ENCODE results near the gene NAP1L4.

Gene NAP1L4

DNA sequence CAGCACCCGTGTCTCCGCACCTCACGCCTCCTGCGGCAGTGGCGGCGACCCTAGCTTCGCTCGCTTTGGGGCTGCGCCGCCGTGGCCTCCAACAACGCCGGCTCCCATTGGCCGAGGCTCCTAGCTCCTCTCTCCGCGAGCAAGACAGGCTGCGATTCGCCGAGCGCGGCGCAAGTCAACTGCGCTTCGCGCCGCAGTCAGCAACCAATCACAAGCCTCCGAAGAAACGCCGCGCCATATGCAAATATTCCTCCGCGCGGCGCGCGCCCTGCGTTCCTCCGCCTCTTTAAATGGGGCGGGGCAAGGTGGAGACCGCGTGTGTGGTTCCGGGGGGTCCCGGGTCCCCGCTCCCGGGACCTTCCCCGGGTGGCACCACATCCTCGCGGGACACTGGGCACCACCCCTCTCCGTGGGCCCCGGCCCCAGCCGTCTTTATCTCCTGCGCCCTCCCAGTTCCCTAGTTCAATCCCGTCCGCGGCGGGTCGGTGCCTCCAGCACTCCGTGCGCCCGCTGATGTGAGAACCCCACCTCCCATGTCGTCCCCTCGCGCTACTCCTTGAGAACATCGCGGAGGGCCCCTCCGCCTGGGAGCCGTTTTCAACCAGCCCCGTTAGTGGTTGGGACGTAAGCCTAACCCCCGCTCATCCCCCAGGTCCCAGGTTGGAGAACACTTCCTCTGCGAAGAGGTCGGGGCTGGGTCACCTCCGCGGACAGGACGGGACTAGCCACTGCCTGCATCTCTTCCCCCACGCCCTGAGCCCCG lies at the start of gene NAP1L4:
TSS of gene NAP1L4 (minus strand) at position 96 of the 763 bp plus-strand sequence. CDS start 13,109 bp downstream, outside the sequence.
- peak; percentile 98 for DNase-seq (ENCODE audit: low read depth)

DNA sequence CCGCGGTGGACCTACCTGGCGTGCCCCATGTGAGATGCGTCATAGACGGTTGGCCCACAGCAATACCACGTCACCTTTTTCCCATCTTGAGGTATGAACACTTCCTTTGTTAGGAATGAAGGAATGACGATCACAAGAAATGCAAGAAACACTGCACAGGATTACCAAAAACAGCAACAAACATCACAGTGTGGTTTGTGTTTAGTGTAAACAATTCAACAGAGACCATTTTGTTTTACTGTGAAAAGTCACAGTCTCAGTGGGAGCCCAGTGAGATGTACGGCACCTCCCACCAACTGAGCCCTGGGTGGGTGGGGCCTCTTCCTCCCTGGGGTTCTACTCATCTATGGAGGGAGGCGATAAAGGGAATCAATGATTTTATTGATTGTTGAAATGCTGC lies 48.8 kb upstream of the NAP1L4 start:
- DNase-seq (ENCODE audit: low read depth): no peak

- no peak for DNase-seq (ENCODE audit: low read depth)
Observed at GRCh38 chr11:3037945-3038271, 45.8 kb upstream of the NAP1L4 start.

- DNase-seq (ENCODE audit: low read depth): peak; percentile 69
Observed at GRCh38 chr11:3037040-3037944, 45.2 kb upstream of the NAP1L4 start.

GRCh38 chr11:3036419-3036818 lies 44.3 kb upstream of the NAP1L4 start:
- DNase-seq (ENCODE audit: low read depth): no peak

GRCh38 chr11:3035333-3035732 lies 43.2 kb upstream of the NAP1L4 start:
- no peak for DNase-seq (ENCODE audit: low read depth)

- DNase-seq (ENCODE audit: low read depth): no peak
Observed at GRCh38 chr11:3030289-3031070, 38.4 kb upstream of the NAP1L4 start.

DNA sequence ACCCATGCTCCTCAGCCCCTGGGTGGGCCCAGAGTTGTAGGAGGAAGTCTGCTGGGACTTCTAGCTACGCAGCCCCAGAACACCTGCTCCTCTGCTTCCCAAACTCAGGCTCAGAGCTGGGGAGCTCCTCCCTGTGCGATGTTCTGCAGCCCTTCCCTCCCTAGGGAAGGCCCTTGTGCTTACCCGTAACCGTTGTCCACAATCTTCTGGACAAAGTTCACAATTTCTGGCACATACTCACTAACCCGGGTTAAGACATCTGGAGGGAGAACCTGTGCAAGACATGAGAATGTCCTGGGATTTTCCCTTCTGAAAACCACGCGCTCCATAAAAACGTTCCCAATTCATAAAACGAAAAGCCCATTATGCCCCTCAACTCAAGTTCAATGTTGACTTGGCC lies 36.7 kb upstream of the NAP1L4 start:
- no peak for DNase-seq (ENCODE audit: low read depth)

DNA sequence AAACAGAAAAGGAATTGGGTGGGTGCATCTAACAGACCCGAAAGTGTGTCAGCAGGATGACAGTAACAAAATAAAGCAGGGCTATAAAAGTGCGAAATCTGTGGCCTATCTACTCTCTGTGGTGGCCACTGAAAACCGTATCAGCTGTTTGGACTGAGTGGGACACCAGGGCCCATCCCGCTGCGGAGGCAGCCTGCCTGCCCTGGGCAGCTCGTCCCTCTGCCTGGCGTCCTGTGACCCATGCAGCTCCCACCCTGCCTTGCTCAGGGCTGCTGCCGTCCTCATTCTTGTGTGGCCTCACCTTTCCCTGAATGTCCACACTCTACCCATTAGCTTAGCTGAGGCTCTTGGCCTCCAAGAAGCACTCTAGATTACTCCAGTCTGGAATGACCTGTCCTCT lies 34.7 kb upstream of the NAP1L4 start:
- no peak for DNase-seq (ENCODE audit: low read depth)

DNA sequence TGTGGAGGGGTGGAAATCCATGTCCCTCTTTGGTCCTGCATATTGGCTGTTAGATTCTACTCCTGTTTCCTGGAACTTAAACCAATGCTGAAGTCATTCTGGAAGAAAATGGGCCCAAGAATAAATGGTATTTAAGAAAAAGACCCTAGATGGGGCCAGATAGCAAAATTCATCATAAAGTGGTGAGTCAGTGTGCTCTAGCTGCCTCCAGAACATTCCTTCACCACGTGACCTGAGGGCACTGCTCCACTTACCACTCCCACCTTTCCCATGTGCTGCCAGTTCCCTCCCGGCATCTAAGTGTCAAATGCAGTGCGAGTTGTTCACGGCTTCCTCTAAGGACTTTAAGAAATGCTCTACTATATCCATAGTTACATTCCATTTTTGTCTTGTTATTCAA lies 30.9 kb upstream of the NAP1L4 start:
- DNase-seq (ENCODE audit: low read depth): peak; percentile 85

- peak; percentile 86 for DNase-seq (ENCODE audit: low read depth)
Observed at GRCh38 chr11:3022300-3022967, 30.3 kb upstream of the NAP1L4 start.

- peak; percentile 44 for DNase-seq (ENCODE audit: low read depth)
Observed at GRCh38 chr11:3021125-3021524, 29.0 kb upstream of the NAP1L4 start.

DNA sequence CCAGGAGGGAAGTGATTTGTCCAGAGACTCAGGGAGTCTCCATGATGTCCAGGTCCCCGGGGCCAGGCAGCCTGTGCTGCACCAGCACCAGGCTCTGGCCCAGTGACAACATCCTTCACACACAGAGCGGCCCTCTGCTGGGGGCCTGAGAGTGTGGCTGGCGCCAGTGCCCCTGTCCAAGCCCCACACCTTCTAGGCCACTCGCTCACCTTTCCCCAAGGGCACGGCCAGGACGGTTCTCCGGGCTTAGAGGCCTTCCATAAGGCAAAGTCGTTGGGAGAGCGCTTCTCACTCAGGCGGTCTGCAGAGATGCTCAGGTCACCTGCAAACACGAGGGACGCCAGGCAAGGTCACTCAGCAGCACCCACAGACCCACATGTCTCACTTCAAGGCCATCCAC lies 27.9 kb upstream of the NAP1L4 start:
- no peak for DNase-seq (ENCODE audit: low read depth)

GRCh38 chr11:3018596-3018995 lies 26.5 kb upstream of the NAP1L4 start:
- DNase-seq (ENCODE audit: low read depth): no peak

DNA sequence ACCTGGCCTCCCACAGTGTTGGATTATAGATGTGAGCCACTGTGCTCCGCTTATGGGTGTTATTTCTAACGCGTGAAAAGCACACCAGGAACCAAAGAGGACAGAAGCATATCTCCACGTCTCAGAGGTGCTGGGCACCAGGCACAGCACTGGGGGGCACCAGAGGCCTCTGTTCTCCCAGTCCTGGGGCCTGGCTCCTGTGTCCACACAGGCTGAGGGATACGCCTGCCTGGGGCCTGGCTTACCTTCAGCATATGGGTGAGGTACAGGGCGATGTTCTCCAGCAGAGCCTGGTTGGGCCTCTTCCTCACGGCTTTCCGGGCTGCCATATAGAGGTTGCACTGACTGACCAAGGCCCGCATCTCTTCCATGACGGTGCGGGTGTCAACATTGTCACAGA lies 24.7 kb upstream of the NAP1L4 start:
- DNase-seq (ENCODE audit: low read depth): no peak

- peak; percentile 27 for DNase-seq (ENCODE audit: low read depth)
Observed at GRCh38 chr11:3015796-3016195, 23.7 kb upstream of the NAP1L4 start.

GRCh38 chr11:3014943-3015342 lies 22.8 kb upstream of the NAP1L4 start:
- no peak for DNase-seq (ENCODE audit: low read depth)

- peak; percentile 17 for DNase-seq (ENCODE audit: low read depth)
Observed at GRCh38 chr11:3014057-3014938, 22.2 kb upstream of the NAP1L4 start.

- no peak for DNase-seq (ENCODE audit: low read depth)
Observed at GRCh38 chr11:3011891-3012885, 20.1 kb upstream of the NAP1L4 start.
